ENCODE measurements around the gene ZNF132. TPM values are rescaled to one million over a fixed set of nuclear protein-coding genes. Genes with fewer than 3 reads are reported as not detected.

Gene ZNF132
- total and polyA plus RNA-seq, 9 of the 15 experiments (the other 6 are each of a cell fraction or from before 2014, with no cell fraction given) = 0.03 to 0.42 (median 0.10) TPM; not detected in 5

DNA sequence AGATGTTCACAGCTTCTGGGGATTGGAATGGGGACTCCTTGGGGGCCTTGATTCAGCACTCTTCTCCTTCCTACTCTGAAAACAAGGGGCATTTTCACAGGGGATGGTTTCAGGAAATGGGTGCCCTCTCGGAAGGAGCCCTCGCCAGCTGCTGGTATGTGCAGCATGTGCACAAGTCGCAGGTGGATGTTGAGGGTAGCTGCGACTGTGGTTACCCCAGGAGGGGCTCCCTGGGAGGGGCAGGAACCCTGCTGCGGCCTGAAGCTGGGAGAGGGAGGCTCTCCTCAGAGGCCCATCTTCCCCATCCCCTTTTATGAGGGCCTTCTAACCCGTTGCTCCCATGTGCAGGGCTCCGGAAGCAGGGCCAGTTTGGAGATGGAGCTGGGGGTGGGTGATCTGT is 42.4 kb upstream of the ZNF132 start:
- ChIA-PET CTCF (ENCODE audit: low intra/inter-chr PET ratio) (no interaction called here), POLR2A (interaction anchor here (1.4 kb wide), 1 partner anchor 33 kb away, joined by 4 read pairs; no protein-coding TSS in a partner anchor)
- BruUV-seq (replicated peaks) = no TSS peak
- Histone ChIP-seq H3K27me3 (ENCODE audit: control insufficient read depth in 2 of 2, insufficient read depth in 2 of 2, low read length in 2 of 2) (no peaks in the 10 kb centered on the region), H3K4me3 (no peak overlapping the region), H4K20me1 (replicated peaks; ENCODE audit: control insufficient read depth, insufficient read depth, low read length) (no peaks in the 10 kb centered on the region), H3K9me1 (ENCODE audit: control insufficient read depth, insufficient read depth, low read length) (no peaks in the 10 kb centered on the region), H3K4me1 (replicated peaks in 1 of 2; ENCODE audit: control insufficient read depth in 2 of 2, insufficient read depth in 2 of 2, low read length in 2 of 2) (peaks cover under 1 to 19% of the 10 kb centered on the region in 2 experiments; a peak in 2 of 5 replicates), H3K9me3 (replicated peaks; ENCODE audit: control insufficient read depth, insufficient read depth, low read depth, low read length) (no peaks in the 10 kb centered on the region), H3K79me2 (ENCODE audit: control insufficient read depth, insufficient read depth, low read length) (no peaks in the 10 kb centered on the region; the same call in 1 of the 3 replicates), H3K9ac (ENCODE audit: insufficient read depth in 1 of 2, low read depth in 2 of 2, low read length in 2 of 2) (peak overlapping the region in 1 of 2 experiments; percentile 49; a peak in 1 of 4 replicates), H3K27ac (ENCODE audit: extremely low read depth, low read depth, low read length) (no peak overlapping the region), H2AFZ (ENCODE audit: low read depth, low read length) (no peak overlapping the region), H3K36me3 (ENCODE audit: control insufficient read depth, insufficient read depth, low read length) (peaks cover 44% of the 10 kb centered on the region; the same call in 2 of the 3 replicates), H3K4me2 (ENCODE audit: insufficient read depth, low read length) (no peak overlapping the region)
- 93% methylated on average over 7 of the region's 7 CpGs for WGBS (ENCODE audit: insufficient coverage, low coverage, missing lambda C conversion rate)
- intact Hi-C loops (cut with micrococcal nuclease) (no loop called here), in situ Hi-C loops (cut with MboI) (no loop called here)
- ATAC-seq (no peak), FAIRE-seq (no peak), DNase-seq (ENCODE audit: extremely low read depth in 1 of 4, low spot score in 3 of 4) (no peak)
- TF ChIP-seq RBM34 (IDR thresholded peaks at IDR 0.05; ENCODE audit: borderline replicate concordance, insufficient read depth, low read length) (no peak), ELK3 (CRISPR knock-in tag; IDR thresholded peaks at IDR 0.05) (no peak), ARID3A (IDR thresholded peaks at IDR 0.05; ENCODE audit: borderline replicate concordance, low read depth, low read length) (no peak), L3MBTL2 (IDR thresholded peaks at IDR 0.05) (no peak), ZNF76 (CRISPR knock-in tag; IDR thresholded peaks at IDR 0.05; ENCODE audit: borderline replicate concordance) (no peak), BRD4 (IDR thresholded peaks at IDR 0.05) (no peak), PREB (CRISPR knock-in tag; IDR thresholded peaks at IDR 0.05) (no peak), ZFX (CRISPR knock-in tag; IDR thresholded peaks at IDR 0.05) (no peak), MYBL2 (IDR thresholded peaks at IDR 0.05; ENCODE audit: low read depth) (no peak), MYBL2 (CRISPR knock-in tag; IDR thresholded peaks at IDR 0.05; ENCODE audit: borderline replicate concordance) (no peak), SMAD2 (IDR thresholded peaks at IDR 0.05; ENCODE audit: low read depth, low read length) (no peak), DNMT1 (IDR thresholded peaks at IDR 0.05) (no peak)
- TF ChIP-seq, protein P1, sequence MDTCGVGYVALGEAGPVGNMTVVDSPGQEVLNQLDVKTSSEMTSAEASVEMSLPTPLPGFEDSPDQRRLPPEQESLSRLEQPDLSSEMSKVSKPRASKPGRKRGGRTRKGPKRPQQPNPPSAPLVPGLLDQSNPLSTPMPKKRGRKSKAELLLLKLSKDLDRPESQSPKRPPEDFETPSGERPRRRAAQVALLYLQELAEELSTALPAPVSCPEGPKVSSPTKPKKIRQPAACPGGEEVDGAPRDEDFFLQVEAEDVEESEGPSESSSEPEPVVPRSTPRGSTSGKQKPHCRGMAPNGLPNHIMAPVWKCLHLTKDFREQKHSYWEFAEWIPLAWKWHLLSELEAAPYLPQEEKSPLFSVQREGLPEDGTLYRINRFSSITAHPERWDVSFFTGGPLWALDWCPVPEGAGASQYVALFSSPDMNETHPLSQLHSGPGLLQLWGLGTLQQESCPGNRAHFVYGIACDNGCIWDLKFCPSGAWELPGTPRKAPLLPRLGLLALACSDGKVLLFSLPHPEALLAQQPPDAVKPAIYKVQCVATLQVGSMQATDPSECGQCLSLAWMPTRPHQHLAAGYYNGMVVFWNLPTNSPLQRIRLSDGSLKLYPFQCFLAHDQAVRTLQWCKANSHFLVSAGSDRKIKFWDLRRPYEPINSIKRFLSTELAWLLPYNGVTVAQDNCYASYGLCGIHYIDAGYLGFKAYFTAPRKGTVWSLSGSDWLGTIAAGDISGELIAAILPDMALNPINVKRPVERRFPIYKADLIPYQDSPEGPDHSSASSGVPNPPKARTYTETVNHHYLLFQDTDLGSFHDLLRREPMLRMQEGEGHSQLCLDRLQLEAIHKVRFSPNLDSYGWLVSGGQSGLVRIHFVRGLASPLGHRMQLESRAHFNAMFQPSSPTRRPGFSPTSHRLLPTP (IDR thresholded peaks at IDR 0.05; ENCODE audit: borderline replicate concordance, extremely low read depth, insufficient read length) = no peak
- TF ChIP-seq, protein P2, sequence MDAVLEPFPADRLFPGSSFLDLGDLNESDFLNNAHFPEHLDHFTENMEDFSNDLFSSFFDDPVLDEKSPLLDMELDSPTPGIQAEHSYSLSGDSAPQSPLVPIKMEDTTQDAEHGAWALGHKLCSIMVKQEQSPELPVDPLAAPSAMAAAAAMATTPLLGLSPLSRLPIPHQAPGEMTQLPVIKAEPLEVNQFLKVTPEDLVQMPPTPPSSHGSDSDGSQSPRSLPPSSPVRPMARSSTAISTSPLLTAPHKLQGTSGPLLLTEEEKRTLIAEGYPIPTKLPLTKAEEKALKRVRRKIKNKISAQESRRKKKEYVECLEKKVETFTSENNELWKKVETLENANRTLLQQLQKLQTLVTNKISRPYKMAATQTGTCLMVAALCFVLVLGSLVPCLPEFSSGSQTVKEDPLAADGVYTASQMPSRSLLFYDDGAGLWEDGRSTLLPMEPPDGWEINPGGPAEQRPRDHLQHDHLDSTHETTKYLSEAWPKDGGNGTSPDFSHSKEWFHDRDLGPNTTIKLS (IDR thresholded peaks at IDR 0.05; ENCODE audit: borderline replicate concordance, low read depth) = no peak

Data from K562 (cell line).